Smooth muscle cell (in vitro differentiated cells): Measurements from ENCODE around the gene AGPAT4. TPM values are rescaled to one million over a fixed set of nuclear protein-coding genes. Genes with fewer than 3 reads are reported as not detected.

ENCODE experiments used
- DNase-seq: peaks from one replicate; lab custom pipeline; 2025; ENCODE audit not compliant: unreplicated experiment; lab: John Stamatoyannopoulos, UW
- H2AFZ ChIP-seq: fragments of 200-600 bp; sonication (generic); 2 replicates; pipeline ENCODE4 v1.6.0; 2016; ENCODE audit warnings: antibody characterized with exemption, low read depth, mild to moderate bottlenecking
- H3F3A ChIP-seq: fragments of 200-600 bp; sonication (generic); 2 replicates; pipeline ENCODE4 v1.6.0; 2017; ENCODE audit warnings: antibody characterized with exemption, low read depth
- H3K27ac ChIP-seq: fragments of 200-600 bp; sonication (generic); 2 replicates; pipeline ENCODE4 v1.5.1; 2016; ENCODE audit warnings: low read depth, mild to moderate bottlenecking
- H3K27me3 ChIP-seq: fragments of 200-600 bp; sonication (generic); 2 replicates; pipeline ENCODE4 v1.6.1; 2016; ENCODE audit warnings: low read depth, mild to moderate bottlenecking
- H3K36me3 ChIP-seq: fragments of 200-600 bp; sonication (generic); 2 replicates; pipeline ENCODE4 v1.5.1; 2016; ENCODE audit warnings: low read depth
- H3K4me1 ChIP-seq: fragments of 200-600 bp; sonication (generic); 2 replicates; pipeline ENCODE4 v1.5.1; 2016; ENCODE audit warnings: low read depth
- H3K4me2 ChIP-seq: fragments of 200-600 bp; sonication (generic); 2 replicates; pipeline ENCODE4 v1.6.0; 2016; ENCODE audit warnings: mild to moderate bottlenecking
- H3K4me3 ChIP-seq: fragments of 200-600 bp; sonication (generic); 2 replicates; pipeline ENCODE4 v1.5.1; 2016; ENCODE audit warnings: mild to moderate bottlenecking
- H3K79me2 ChIP-seq: fragments of 200-600 bp; sonication (generic); 2 replicates; pipeline ENCODE4 v1.6.0; 2016; ENCODE audit warnings: low read depth, mild to moderate bottlenecking
- H3K9ac ChIP-seq: fragments of 200-600 bp; sonication (generic); 2 replicates; pipeline ENCODE4 v1.6.0; 2016; ENCODE audit warnings: low read depth
- H3K9me3 ChIP-seq: fragments of 200-600 bp; sonication (generic); replicated peaks from 2 replicates; pipeline ENCODE4 v1.5.1; 2016; ENCODE audit warnings: low read depth
- H4K20me1 ChIP-seq: fragments of 200-600 bp; sonication (generic); 2 replicates; pipeline ENCODE4 v1.6.0; 2016; ENCODE audit warnings: low read depth
- CTCF ChIP-seq: fragments of 200-600 bp; sonication (generic); IDR thresholded peaks from 2 replicates; pipeline ENCODE4 v1.5.1; 2017; ENCODE audit warnings: borderline replicate concordance, mild to moderate bottlenecking, antibody characterized with exemption; ENCODE audit not compliant: insufficient read depth, poor library complexity, severe bottlenecking
- WGBS: methylation state at CpG from one replicate; pipeline ENCODE4 v1.1.7; 2016; ENCODE audit warnings: low lambda C conversion rate; 5-methylcytosine and 5-hydroxymethylcytosine counted together
- polyA plus RNA-seq: library from polyadenylated mRNA; unstranded; fragments of >200 nt; fragmentation: Nextera tagmentation; extraction: Ambion mirVana; gene quantifications from 2 replicates; pipeline ENCODE4 v1.2.1, GENCODE V29; 2016
- total RNA-seq: library from RNA; depleted of rRNA; stranded (reverse); fragments of >200 nt; gene quantifications from 2 replicates; pipeline ENCODE4 v1.2.3, GENCODE V29; 2014

Gene AGPAT4
- total and polyA plus RNA-seq, 2 experiments from 2014 or later = 51.4 to 51.8 TPM

- Histone ChIP-seq H3K27me3 (no peaks in the 10 kb centered on the region), H3K9me3 (no peaks in the 10 kb centered on the region), H2AFZ (no peak overlapping the region), H3K4me3 (no peak overlapping the region), H3F3A (peaks cover 21% of the 10 kb centered on the region), H3K36me3 (no peaks in the 10 kb centered on the region), H4K20me1 (peaks cover 3% of the 10 kb centered on the region), H3K4me2 (no peak overlapping the region), H3K4me1 (peaks cover 20% of the 10 kb centered on the region), H3K9ac (no peak overlapping the region), H3K79me2 (peaks cover 97% of the 10 kb centered on the region), H3K27ac (peak overlapping the region; percentile 85)
- 67% methylated on average over 2 of the region's 2 CpGs for WGBS
- no peak for TF ChIP-seq CTCF
- no peak for DNase-seq
Observed at GRCh38 chr6:161246725-161247124, 27.1 kb downstream of the AGPAT4 start.

GRCh38 chr6:161245363-161245762 is 28.5 kb downstream of the AGPAT4 start:
- Histone ChIP-seq H2AFZ (no peak overlapping the region), H3K4me1 (peaks cover 20% of the 10 kb centered on the region), H3K4me3 (no peak overlapping the region), H3K9ac (no peak overlapping the region), H3K79me2 (peaks cover 97% of the 10 kb centered on the region), H3K9me3 (no peaks in the 10 kb centered on the region), H3K36me3 (no peaks in the 10 kb centered on the region), H3F3A (peaks cover 24% of the 10 kb centered on the region), H4K20me1 (peaks cover 3% of the 10 kb centered on the region), H3K27ac (peak overlapping the region; percentile 85), H3K27me3 (no peaks in the 10 kb centered on the region), H3K4me2 (peak overlapping the region; percentile 70)
- 64% methylated on average over 6 of the region's 6 CpGs for WGBS
- no peak for TF ChIP-seq CTCF
- DNase-seq = no peak

GRCh38 chr6:161244725-161245124 is 29.1 kb downstream of the AGPAT4 start:
- Histone ChIP-seq H3F3A (peaks cover 24% of the 10 kb centered on the region), H3K27ac (peak overlapping the region; percentile 85), H3K9me3 (no peaks in the 10 kb centered on the region), H3K36me3 (no peaks in the 10 kb centered on the region), H3K4me1 (peaks cover 20% of the 10 kb centered on the region), H3K27me3 (no peaks in the 10 kb centered on the region), H3K9ac (peak overlapping the region; percentile 40), H4K20me1 (peaks cover 3% of the 10 kb centered on the region), H3K4me3 (no peak overlapping the region), H3K4me2 (peak overlapping the region; percentile 70), H3K79me2 (peaks cover 97% of the 10 kb centered on the region), H2AFZ (no peak overlapping the region)
- no peak for DNase-seq
- WGBS = 61% methylated on average over 7 of the region's 7 CpGs
- TF ChIP-seq CTCF = no peak
